SH-SY5Y (cell line): ENCODE measurements around the gene STX12.
A peak's percentile ranks its signal among the peaks of the same experiment; 100 is the strongest.

ENCODE experiments used
- GATA2 ChIP-seq: IDR thresholded peaks from 2 replicates; pipeline ENCODE4 v1.6.1; 2011; ENCODE audit warnings: mild to moderate bottlenecking, low read depth, low read length
- GATA3 ChIP-seq: IDR thresholded peaks from 2 replicates; pipeline ENCODE4 v1.6.1; 2011; ENCODE audit warnings: low read depth, mild to moderate bottlenecking, low read length, moderate library complexity

Gene STX12

DNA sequence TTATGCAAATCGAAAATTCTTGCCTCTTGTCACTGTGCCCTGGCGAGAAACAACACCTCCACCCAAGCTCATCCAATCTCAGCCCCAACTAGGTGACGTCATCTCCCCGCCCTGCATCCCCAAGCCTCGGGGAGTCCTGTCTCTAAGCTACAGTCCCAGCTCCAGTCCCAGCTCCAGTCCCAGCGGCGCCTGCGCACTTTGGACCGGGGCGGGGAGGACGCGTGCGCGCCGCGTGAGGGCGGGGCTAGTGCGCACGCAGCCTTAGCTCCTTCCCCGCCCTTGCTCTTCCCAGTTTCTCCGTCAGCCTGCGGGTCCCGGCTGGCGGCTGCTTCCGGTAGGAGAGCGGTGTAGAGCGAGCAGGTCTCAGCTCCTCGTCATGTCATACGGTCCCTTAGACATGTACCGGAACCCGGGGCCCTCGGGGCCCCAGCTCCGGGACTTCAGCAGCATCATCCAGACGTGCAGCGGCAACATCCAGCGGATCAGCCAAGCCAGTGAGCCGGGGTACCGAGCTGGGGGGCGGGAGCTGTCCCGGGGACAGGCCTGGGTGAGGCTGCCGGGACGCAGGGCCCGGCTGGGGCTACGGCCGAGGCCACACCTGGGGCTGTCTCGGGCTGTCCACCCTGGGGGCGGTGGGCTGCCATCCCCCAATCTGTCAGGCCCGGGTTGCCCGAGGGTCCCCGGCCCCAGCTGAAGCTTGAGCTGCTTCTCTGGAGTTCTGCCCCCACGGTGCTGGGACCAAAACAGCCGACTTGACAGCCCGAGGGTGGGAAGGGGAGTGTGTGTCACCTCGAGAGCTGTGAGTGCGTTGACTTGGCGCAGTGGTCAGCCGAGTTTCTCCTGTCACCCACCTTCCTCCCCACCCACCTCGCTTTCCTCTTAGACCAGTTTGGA, at the start of gene STX12:
Gene STX12 (plus strand): TSS at position 288 of the 894 bp plus-strand sequence. CDS start 89 bp downstream, at position 377.
- no peak for TF ChIP-seq GATA2
- no peak for TF ChIP-seq GATA3

DNA sequence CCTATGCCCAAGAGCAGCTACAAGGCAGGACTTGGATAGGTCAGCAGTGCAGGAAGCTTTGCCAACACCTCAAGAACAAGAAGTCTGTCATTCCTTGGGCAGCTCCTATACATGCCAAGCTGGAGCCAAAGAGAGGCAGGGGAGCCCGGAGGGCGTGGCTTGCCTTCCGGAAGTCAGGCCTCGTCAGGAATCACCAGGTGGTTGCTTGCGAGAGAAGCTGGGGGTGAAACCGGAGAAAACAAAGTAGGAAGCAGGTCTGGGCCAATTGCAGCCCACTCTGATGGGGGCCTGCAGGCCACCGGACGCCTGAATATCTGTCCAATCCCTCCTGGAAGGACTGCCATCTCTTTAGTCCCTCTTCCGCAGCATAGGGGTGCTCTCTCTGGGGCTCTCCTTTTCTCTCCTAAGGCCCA, 48.1 kb upstream of the STX12 start:
- no peak for TF ChIP-seq GATA2
- TF ChIP-seq GATA3 = no peak

DNA sequence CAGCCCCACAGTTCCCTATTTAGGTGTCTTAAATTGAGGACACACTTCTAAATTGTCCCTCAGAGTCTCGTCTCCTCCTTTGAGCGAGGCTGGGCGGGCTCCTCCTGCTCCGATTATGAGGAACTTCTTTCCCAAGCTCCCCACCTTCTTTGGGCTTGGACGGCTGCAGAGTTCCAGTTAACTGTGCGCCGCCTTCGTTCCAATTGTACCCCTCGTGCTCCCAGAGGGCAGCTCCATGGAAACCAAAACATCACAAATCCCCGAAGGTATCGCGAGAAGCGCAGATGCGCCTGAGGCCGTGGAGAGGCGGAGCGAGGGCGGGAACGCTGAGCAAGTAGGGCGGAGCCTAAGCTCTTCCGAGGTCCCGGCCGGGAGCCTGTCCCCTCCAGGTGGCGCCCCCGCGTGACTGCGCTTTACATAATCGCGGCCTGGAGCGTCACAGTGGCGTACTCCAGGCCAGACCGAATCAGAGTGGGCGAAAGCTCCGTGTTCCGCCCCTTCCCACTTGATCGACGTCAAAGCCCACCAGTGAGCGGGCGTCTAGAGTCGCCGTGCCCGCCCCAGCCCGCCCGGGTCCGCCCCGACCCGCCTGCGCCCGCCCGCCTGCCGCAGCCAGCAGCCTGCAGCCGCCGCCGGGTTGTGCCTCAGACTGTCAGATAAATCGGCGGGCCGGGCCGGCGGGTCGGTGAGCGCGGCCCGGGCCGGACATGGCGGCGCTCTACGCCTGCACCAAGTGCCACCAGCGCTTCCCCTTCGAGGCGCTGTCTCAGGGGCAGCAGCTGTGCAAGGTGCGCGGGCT, 47.4 kb upstream of the STX12 start, which contains the start of gene FAM76A:
Gene FAM76A (plus strand): TSS at position 588 of the 799 bp plus-strand sequence. CDS start 120 bp downstream, at position 708.
- TF ChIP-seq GATA3 (no peak), GATA2 (no peak)

DNA sequence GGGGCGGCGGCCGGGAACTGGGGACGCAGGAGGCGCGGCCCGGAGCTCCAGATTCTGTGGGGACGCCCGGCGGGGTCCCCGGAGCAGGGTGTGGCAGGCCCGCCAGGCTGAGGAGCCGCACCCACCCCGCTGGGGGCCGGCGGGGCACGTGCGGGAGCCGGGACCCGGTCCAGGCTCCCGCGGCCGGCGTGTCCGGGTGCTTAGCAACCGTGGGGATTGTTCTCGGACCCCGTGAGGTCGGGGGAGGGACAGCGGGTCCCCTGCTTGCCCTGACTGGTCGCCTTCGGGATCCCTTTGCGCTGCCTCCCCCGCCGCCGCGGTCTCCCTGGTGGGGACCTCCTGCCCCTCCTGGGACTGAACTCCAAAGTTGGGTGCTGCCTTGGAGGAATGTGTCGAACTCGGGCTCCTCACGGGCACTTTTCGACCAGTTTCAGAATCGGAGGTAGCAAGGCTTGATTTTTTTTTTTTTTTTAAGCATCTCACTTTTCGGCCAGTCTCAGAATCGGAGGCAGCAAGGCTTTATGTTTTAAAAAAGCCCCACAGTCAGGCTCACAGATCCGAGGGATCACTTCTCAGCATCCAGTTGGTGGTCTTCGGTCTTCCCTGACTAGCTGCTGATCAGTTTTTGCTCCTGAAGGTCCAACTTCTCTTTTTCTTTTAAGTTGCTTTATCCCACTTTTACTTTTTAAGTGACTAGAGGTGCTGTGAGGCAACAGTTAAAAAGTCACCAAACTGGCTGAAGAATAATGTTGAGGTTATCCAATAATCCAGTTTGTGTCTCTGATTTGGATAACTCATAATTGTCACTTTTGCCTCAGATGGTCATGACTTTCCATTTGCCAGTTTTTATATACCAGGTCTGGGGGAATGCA, 46.6 kb upstream of the STX12 start:
- TF ChIP-seq GATA3 (no peak), GATA2 (no peak)

DNA sequence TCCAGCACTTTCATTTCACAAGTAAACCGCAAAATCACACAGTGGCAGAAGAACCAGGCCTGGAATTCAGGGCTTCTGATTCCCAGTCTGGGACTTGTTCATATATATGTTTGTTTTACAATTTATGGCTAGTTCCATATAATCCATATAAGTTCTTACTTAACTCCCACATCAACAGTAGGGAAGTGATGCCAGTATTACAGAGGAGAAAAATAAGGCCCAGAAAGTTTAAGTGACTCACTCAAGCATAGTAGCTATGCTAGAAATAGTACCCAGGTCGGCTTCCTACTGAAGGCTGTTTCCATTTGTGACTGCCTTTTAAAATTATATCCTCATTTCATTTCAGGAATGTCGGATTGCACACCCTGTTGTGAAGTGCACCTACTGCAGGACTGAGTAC, 45.9 kb upstream of the STX12 start:
- no peak for TF ChIP-seq GATA3
- no peak for TF ChIP-seq GATA2

DNA sequence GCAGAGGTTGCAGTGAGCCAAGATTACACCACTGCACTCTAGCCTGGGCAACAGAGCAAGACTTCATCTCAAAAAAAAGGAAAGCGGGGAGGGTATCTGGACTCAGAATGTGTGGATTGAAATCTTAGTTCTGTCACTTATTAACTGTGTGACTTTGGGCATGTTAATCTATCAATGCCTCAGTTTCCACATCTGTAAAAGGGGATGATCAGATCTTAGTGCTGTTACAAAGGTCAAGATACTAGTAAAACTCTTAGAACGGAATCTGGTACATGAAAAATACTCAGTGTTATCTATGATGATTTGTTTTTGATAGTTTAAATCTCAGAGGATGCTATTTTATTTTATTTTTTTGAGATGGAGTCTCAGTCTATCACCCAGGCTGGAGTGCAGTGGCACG, 36.8 kb upstream of the STX12 start:
- no peak for TF ChIP-seq GATA2
- no peak for TF ChIP-seq GATA3

DNA sequence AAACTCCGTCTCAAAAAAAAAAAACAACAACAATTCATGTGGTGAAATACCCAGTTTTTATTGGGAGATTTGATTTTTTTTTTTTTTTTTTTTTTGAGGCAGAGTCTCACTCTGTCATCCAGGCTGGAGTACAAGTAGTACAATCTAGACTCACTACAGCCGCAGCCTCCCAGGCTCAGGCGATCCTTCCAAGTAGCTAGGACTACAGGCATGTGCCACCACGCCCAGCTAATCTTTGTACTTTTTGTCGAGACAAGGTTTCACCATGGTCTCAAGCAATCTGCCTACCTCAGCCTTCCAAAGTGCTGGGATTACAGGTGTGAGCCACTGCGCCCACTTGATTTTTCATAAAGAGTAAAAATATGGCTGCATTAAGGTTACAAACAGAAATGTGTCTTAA, 31.9 kb upstream of the STX12 start:
- no peak for TF ChIP-seq GATA3
- TF ChIP-seq GATA2 = no peak

DNA sequence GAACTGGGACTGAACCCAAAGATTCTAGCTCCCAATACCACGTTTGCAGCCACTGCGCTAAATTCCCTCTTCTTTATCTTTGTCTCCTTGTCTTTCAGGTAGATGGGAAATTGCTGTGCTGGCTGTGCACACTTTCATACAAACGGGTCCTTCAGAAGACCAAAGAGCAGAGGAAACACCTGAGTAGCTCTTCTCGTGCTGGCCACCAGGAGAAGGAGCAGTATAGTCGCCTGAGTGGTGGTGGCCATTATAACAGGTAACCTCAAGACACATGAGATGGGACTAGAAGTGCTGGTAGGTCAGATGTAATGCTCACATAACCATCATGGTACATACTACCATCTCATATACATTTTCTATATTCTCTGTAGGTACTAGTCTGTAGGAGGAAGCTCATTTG, 28.5 kb upstream of the STX12 start:
- TF ChIP-seq GATA2 (no peak), GATA3 (no peak)

DNA sequence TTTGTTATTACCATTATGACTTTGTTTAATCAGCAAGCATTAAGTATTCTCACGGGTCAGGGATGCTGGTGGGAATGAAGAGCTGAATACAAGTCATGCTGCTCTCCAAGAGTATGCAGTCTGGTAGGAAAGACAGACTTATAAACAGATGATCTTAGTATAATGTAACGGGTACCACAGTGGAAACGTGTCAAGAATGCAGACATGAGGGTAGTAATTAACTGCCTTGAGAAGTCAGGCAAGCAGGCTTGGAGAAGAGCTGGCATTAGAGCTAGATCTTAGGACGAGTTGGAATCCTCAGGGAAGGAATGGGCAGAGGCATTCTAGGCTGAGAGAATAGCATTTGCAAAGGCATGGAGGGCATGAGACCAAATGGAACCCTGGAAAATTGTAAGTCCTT, 27.6 kb upstream of the STX12 start:
- TF ChIP-seq GATA3 = no peak
- TF ChIP-seq GATA2 = no peak

DNA sequence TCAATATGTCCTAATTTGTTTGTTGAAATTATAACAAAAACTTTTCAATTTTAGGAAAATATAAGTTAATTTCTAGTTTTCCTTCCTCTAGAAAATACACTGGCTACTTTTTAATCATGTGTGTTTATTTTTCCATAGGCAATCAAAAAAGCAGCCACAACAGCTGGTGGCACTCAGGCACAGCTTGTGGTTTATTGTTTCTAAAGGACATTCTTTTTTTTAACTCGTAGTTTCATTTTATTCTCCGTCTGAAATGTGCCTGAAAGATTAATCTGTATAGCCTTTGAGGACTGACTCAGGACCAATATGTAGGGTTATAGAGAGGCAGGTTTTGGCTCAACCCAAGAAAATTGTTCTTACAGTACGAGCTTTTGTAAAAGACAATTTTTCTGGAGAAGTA, 20.7 kb upstream of the STX12 start:
- TF ChIP-seq GATA2 (no peak), GATA3 (no peak)

DNA sequence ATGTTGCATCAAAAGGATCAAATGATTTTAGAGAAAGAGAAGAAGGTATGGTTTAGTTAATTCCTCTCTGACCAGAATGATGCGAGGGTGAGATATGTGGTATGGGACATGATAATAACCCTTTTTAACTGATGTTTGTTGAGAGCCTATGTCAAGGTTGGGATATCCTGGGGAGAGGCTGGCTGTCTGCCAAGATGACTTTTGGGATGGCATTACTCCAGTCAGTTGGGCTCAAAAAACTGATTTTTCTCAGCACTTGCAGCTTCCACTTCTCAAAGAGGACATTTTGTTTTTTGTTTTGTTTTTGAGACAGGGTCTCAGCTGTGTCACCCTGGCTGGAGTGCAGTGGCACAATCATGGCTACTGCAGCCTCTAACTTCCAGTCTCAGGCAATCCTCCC, 17.7 kb upstream of the STX12 start:
- TF ChIP-seq GATA3 = no peak

DNA sequence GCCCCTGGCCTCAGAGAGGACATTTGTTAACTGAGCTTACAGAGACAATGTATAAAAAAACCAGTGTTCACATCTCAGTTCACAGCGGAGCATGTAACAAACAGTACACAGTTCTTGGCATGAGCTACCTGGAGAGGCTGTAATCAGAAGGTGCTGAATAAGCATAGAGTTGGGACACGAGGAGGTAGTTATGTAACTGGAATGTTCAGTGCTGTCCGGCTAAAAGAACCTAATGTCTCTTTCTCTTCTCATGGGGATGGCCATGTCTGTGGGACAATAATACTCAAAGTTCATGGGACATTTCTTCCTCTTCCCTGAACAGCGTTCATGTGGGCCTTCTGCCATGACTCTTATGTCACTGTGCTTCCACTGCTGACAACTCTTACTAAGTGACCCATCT, 17.2 kb upstream of the STX12 start:
- TF ChIP-seq GATA2 (no peak), GATA3 (no peak)

DNA sequence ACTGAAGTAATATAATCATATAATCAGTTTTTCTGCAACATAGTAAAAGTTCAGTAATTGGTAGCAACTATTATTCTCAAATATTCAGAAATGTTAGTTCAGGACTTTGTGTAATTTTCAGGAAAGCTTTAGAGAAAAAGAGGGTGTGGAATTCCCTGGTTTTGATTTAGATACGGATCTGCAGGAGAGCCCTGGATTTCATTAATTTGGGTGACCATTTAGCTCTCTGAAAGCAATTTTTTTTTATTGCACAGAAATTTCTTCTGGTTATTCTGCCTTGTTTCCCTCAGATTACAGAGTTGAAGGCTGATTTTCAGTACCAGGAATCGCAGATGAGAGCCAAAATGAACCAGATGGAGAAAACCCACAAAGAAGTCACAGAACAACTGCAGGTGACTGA, 13.8 kb upstream of the STX12 start:
- TF ChIP-seq GATA3 = peak; percentile 99
- peak; percentile 96 for TF ChIP-seq GATA2

DNA sequence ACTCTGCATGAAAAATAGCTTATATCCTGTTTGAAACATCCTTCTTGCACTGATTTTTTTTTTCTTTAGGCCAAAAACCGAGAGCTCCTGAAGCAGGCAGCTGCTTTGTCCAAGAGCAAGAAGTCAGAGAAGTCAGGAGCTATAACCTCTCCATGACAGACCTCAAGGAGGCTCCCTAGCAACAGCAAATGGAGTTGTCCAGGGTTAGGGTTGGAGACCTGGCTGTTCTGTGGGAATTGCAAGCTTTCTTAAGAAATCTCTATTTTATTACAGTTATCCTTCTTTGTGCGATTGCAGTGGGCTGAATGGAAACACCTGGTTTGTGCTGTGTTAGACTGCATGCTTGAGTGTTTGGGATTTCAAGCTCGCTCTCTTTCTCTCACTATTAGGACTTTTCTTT, 12.6 kb upstream of the STX12 start:
- no peak for TF ChIP-seq GATA2
- TF ChIP-seq GATA3 = no peak
